GM12892 (cell line): ENCODE results near the gene KRT34.
"Not testable (repeated sequence)": the region's sequence is repeated elsewhere in the genome, so short reads cannot be mapped to it uniquely, and the experiment has no call there.

ENCODE experiments used
- DNase-seq: peaks from one replicate; pipeline ENCODE4 v3.0.0; 2011; ENCODE audit not compliant: insufficient read length
- FAIRE-seq: peaks from 2 replicates; lab custom pipeline; 2011; peaks lifted over from hg19 to GRCh38; lab: Jason Lieb, UNC
- POLR2A ChIP-seq: IDR thresholded peaks from 2 replicates; pipeline ENCODE4 v1.6.1; 2011; ENCODE audit warnings: low read depth, low read length, control low read depth
- POLR2AphosphoS5 ChIP-seq: IDR thresholded peaks from 2 replicates; pipeline ENCODE4 v1.6.1; 2011; ENCODE audit warnings: low read depth, low read length, control low read depth
- TAF1 ChIP-seq: IDR thresholded peaks from 2 replicates; pipeline ENCODE4 v1.6.1; 2011; ENCODE audit warnings: low read depth, mild to moderate bottlenecking, control low read depth, low read length, borderline replicate concordance

Gene KRT34

GRCh38 chr17:41396340-41396739, 14.2 kb upstream of the KRT34 start:
- no peak for TF ChIP-seq TAF1
- no peak for TF ChIP-seq POLR2A
- no peak for TF ChIP-seq POLR2AphosphoS5
- DNase-seq, result no peak
- FAIRE-seq, result no peak

DNA sequence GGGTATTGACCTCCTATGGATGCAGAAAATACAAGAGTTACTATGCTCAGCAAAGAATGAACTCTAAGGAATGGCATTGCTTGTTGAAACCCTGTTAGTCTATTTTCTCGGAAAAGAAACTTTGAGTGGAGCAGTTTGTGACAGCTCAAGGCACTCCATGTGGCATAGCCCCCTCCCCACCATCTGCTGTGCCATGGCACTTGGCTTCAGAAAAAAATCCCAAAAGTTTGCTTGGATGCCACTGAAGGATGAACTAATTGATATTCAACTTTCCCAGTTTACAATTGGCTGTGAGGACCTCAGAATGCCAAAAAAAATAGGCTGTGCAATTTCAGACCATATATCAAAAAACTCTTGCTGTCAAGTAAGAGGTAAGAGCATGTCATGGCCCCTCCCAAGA, 13.5 kb upstream of the KRT34 start:
- no peak for FAIRE-seq
- TF ChIP-seq POLR2A (no peak), POLR2AphosphoS5 (no peak), TAF1 (no peak)
- DNase-seq, result no peak

- not testable (repeated sequence) for FAIRE-seq, DNase-seq
Measured at GRCh38 chr17:41395044-41395443, 12.9 kb upstream of the KRT34 start.

GRCh38 chr17:41394254-41394996, 12.3 kb upstream of the KRT34 start:
- DNase-seq (no peak), FAIRE-seq (no peak)
- TF ChIP-seq POLR2AphosphoS5 (no peak), POLR2A (no peak), TAF1 (no peak)

DNA sequence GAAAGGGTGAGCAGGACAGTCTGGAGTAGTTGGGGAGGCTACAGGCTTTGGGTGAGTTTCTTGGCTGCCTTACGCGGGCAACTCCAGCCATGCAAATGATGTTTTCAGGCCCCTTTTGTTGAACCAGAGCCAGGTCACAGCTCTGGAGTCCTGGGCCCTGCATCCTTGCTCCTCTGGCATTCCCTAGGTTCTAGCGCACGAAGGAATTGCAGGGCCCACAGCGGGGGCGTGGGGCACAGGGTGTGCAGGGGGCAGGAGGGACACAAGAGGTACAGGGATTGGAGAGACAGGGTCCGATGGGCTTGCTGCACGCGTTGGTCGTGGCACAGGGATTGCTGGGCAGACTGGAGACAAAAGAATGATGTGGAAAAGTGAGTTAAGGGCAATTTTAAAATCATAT, 11.7 kb upstream of the KRT34 start:
- DNase-seq, result no peak
- TF ChIP-seq TAF1, result no peak
- no peak for TF ChIP-seq POLR2AphosphoS5
- no peak for TF ChIP-seq POLR2A
- no peak for FAIRE-seq

DNA sequence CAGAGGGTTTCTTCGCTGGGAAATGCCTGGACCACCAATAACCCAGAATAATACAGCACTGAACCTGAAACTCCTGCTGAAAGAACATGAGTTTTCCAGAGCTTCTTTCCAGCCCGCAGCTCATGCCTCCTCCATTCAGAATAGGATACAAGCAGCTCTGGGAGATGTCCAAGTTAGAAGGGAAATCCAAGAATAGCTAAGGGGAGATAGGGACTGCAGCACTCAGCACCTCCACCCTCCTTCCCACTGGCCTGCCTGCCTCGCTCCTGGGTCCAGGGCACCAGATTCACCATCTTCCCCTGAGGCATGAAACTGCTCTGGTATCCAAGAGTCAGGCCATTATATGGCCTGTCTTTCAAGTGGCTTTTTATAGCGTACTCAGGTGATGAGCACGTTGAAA, 11.2 kb upstream of the KRT34 start:
- DNase-seq, result no peak
- no peak for FAIRE-seq
- TF ChIP-seq POLR2A (no peak), POLR2AphosphoS5 (no peak), TAF1 (no peak)

DNA sequence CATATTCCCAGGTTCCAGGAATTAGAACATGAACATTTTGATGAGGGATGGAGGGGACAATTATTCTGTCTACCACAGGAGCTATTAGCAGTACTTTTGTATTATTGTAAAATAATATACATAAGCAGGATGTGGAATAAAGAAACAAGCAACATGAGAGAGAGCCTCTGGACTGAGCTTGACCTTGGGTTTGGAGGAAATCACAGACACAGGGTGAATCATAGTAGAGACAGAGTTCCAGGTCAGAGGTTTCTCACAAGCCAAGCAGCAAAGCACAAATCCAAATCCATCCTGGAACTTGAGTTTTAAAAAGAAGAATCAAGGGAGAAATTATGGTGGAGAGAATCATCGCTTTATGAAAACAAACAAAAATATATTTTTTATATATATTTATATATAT, 10.2 kb upstream of the KRT34 start:
- no peak for DNase-seq
- no peak for TF ChIP-seq POLR2A
- TF ChIP-seq POLR2AphosphoS5, result no peak
- no peak for TF ChIP-seq TAF1
- no peak for FAIRE-seq

- DNase-seq, result no peak
- no peak for FAIRE-seq
- TF ChIP-seq POLR2AphosphoS5, result no peak
- no peak for TF ChIP-seq POLR2A
- no peak for TF ChIP-seq TAF1
Measured at GRCh38 chr17:41391535-41391934, 9.4 kb upstream of the KRT34 start.

DNA sequence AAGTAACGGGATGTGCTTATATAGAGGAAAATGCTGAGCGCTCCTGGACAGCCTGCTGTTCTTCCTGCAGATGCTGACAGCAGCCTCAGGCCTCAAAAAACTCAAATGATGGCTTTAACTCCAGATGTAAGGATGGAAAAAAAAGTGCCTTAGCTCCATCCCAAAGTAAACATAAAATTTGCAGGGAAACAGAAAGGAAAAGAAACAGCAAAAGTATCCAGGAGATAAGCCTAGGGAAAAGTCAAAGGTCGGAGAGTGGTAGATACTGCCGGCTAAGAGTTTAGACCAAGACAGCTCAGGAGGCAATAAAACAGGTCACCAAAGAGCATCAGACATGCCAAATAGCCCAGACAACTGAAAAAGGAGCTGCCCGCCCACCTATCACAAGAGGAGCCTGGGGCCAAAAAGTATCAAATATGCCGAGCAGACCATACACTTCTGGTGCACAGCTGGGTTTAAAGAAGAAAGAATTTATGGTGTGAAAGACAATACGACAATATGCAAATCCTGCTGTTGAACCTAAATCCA, 8.4 kb upstream of the KRT34 start:
- TF ChIP-seq POLR2A (no peak), TAF1 (no peak), POLR2AphosphoS5 (no peak)
- DNase-seq, result no peak
- no peak for FAIRE-seq

DNA sequence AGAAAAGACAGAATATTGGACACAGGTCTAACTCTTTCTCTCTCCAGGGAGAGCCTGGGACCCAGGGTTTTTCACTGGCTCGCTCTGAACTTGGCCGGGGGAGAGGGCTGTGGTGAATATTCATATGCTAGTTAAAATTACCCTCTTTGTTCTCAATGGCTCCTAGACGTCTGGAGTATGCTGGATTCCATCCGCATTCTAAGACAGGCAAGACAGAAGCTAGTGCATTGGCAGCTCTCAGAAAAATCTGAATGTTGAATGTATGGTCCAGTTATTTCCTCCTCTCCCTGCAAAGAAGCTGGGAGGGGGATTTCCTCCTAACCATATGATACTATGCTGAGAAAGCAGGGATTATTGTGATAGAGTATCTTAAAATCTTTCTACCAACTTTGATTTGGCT, 5.6 kb upstream of the KRT34 start:
- TF ChIP-seq TAF1 (no peak), POLR2A (no peak), POLR2AphosphoS5 (no peak)
- no peak for DNase-seq
- no peak for FAIRE-seq

GRCh38 chr17:41386227-41386626, 4.1 kb upstream of the KRT34 start:
- no peak for DNase-seq
- TF ChIP-seq TAF1 (no peak), POLR2AphosphoS5 (no peak), POLR2A (no peak)
- FAIRE-seq, result no peak

- TF ChIP-seq POLR2AphosphoS5 (no peak), TAF1 (no peak), POLR2A (no peak)
- DNase-seq (no peak), FAIRE-seq (no peak)
Measured at GRCh38 chr17:41383690-41384089, 1.6 kb upstream of the KRT34 start.

GRCh38 chr17:41382394-41382793, 288 bp upstream of the KRT34 start:
- FAIRE-seq (no peak), DNase-seq (no peak)
- TF ChIP-seq POLR2A (no peak), TAF1 (no peak), POLR2AphosphoS5 (no peak)

- not testable (repeated sequence) for DNase-seq, FAIRE-seq
Measured at GRCh38 chr17:41380091-41380490, 2.0 kb downstream of the KRT34 start.
